C4-2B (cell line): ENCODE results near the gene SYT4.

ENCODE experiments used
- ZFX ChIP-seq: fragments of 450-650 bp; IDR thresholded peaks from 2 replicates; pipeline ENCODE4 v1.6.1; 2017
- TF ChIP-seq, protein P1 (sequence below): fragments of 450-650 bp; conservative IDR thresholded peaks from 2 replicates; pipeline ENCODE4 v1.5.1; 2017; ENCODE audit warnings: mild to moderate bottlenecking

DNA sequence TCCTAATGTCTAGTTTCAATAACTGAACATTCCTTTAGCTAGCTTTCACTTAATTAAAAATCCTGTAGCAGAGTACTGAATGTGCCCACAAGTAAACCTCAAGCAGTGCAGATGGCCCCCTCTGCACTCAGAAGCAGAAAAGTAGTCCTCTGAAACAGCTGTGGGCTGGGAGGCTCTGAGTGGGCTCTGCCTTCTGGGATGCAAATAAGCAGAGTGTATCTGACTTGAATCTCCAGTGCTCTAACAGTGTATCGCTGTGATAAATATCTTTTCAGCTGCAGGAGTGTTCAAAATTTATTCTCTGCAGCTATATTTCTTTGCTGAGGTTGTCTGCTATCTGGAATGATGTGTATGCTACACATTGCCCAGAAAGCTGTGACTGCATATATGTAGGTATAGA is 44.8 kb upstream of the SYT4 start:
- TF ChIP-seq, protein P1, sequence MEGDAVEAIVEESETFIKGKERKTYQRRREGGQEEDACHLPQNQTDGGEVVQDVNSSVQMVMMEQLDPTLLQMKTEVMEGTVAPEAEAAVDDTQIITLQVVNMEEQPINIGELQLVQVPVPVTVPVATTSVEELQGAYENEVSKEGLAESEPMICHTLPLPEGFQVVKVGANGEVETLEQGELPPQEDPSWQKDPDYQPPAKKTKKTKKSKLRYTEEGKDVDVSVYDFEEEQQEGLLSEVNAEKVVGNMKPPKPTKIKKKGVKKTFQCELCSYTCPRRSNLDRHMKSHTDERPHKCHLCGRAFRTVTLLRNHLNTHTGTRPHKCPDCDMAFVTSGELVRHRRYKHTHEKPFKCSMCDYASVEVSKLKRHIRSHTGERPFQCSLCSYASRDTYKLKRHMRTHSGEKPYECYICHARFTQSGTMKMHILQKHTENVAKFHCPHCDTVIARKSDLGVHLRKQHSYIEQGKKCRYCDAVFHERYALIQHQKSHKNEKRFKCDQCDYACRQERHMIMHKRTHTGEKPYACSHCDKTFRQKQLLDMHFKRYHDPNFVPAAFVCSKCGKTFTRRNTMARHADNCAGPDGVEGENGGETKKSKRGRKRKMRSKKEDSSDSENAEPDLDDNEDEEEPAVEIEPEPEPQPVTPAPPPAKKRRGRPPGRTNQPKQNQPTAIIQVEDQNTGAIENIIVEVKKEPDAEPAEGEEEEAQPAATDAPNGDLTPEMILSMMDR = no peak
- no peak for TF ChIP-seq ZFX
